Subcutaneous abdominal adipose tissue (tissue), 5 donors: Measurements from ENCODE around the gene CLDN5.
"Not testable (repeated sequence)": the region's sequence is repeated elsewhere in the genome, so short reads cannot be mapped to it uniquely, and the experiment has no call there.

Experiments
- H3K27ac ChIP-seq: one replicate; pipeline ENCODE4 v1.7.0; 2013; ENCODE audit warnings: low read depth, mild to moderate bottlenecking, inconsistent platforms, low read length, moderate library complexity
- H3K27me3 ChIP-seq, 5 donors: one replicate each; pipeline ENCODE4 v1.7.0; 2013; ENCODE audit warnings: low read length in 5 of 5, inconsistent platforms in 1 of 5; ENCODE audit not compliant: control insufficient read depth in 5 of 5, insufficient read depth in 4 of 5
- H3K36me3 ChIP-seq, 5 donors: one replicate each; pipeline ENCODE4 v1.7.0; 2013; ENCODE audit warnings: low read length in 5 of 5; ENCODE audit not compliant: control insufficient read depth in 5 of 5, insufficient read depth in 5 of 5
- H3K4me1 ChIP-seq, 5 donors: one replicate each; pipeline ENCODE4 v1.7.0; 2013; ENCODE audit warnings: low read length in 5 of 5, mild to moderate bottlenecking in 3 of 5, moderate library complexity in 1 of 5; ENCODE audit not compliant: control insufficient read depth in 5 of 5, insufficient read depth in 5 of 5
- H3K4me3 ChIP-seq, 5 donors: one replicate each; pipeline ENCODE4 v1.7.0; 2013; ENCODE audit warnings: low read length in 5 of 5, low read depth in 1 of 5
- H3K9ac ChIP-seq, 5 donors: one replicate each; pipeline ENCODE4 v1.7.0; 2013; ENCODE audit warnings: low read length in 5 of 5, mild to moderate bottlenecking in 4 of 5, moderate library complexity in 3 of 5
- H3K9me3 ChIP-seq, 5 donors: one replicate each; pipeline ENCODE4 v1.7.0; 2013; ENCODE audit warnings: low read length in 5 of 5; ENCODE audit not compliant: control insufficient read depth in 5 of 5
- donor health status: healthy.
- donor health status: healthy.
- donor health status: healthy.
- donor health status: healthy.
- donor health status: healthy.

Gene CLDN5

DNA sequence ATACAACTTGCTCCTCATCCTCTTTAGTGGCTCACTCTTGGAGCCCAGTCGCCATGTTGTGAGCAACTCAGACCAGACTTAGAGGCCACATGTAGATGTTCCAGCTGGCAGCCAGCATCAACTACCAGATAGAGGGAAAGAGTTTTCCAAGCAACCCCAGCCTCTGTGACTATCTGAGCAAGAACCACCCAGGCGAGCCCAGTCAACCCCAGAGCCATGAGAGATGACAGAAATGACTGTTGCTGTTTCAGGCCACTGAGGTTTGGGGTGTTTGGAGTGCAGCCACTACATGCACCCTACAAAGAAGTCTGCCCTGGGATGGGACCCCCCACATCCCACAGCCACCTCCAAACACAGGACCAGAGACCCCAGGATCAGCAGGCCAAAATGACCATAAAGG lies 24.8 kb upstream of the CLDN5 start:
- H3K9me3 ChIP-seq, result peaks cover 0 to 4% (median 0%) of the 10 kb centered on the region in 5 donors

DNA sequence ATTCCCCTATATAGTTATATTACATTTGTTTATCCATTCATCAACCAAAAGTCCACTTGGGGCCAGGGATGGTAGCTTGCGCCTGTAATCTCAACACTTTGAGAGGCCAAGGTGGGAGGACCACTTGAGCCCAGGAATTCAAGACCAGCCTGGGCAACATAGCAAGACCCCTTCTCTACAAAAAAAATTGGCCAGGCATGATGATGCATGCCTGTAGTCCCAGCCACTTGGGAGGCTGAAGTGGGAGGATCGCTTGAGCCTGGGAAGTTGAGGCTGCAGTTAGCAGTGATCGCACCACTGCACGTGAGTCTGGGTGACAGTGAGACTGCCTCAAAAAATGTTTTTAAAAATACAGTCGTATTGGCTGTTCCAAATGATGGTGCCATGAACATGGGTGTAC lies 24.2 kb upstream of the CLDN5 start:
- H3K27ac ChIP-seq, H3K27me3 ChIP-seq, H3K36me3 ChIP-seq, H3K9me3 ChIP-seq, H3K4me3 ChIP-seq, H3K9ac ChIP-seq: not testable (repeated sequence)
- peaks cover 0 to 12% (median 0%) of the 10 kb centered on the region in 5 donors for H3K4me1 ChIP-seq

More for the DNA sequence above, 24.8 kb upstream of the CLDN5 start:
- no peak overlapping the region for H3K27ac ChIP-seq
- peaks cover 0 to 9% (median 7%) of the 10 kb centered on the region in 5 donors for H3K27me3 ChIP-seq
- no peaks in the 10 kb centered on the region for H3K36me3 ChIP-seq
- H3K9ac ChIP-seq, result no peak overlapping the region
- H3K4me1 ChIP-seq, result peaks cover 0 to 9% (median 0%) of the 10 kb centered on the region in 5 donors
- H3K4me3 ChIP-seq, result no peak overlapping the region

DNA sequence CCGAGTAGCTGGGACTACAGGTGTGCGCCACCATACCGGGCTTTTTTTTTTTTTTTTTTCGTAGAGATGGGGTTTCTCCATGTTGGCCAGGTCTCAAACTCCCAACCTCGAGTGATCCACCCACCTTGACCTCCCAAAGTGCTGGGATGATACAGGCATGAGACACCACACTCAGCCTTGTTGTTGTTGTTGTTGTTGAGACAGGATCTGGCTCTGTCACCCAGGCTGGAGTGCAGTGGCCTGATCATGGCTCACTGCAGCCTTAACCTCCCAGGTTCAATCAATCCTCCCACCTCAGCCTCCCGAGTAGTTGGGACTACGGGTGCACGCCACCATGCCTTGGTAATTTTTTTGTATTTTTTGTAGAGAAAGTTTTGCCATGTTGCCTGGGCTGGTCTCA lies 23.4 kb upstream of the CLDN5 start:
- peaks cover 0 to 10% (median 8%) of the 10 kb centered on the region in 5 donors for H3K27me3 ChIP-seq
- H3K36me3 ChIP-seq, result no peaks in the 10 kb centered on the region
- no peak overlapping the region for H3K27ac ChIP-seq
- no peak overlapping the region for H3K4me3 ChIP-seq
- no peaks in the 10 kb centered on the region for H3K9me3 ChIP-seq
- no peak overlapping the region for H3K9ac ChIP-seq
- peaks cover 0 to 12% (median 0%) of the 10 kb centered on the region in 5 donors for H3K4me1 ChIP-seq

DNA sequence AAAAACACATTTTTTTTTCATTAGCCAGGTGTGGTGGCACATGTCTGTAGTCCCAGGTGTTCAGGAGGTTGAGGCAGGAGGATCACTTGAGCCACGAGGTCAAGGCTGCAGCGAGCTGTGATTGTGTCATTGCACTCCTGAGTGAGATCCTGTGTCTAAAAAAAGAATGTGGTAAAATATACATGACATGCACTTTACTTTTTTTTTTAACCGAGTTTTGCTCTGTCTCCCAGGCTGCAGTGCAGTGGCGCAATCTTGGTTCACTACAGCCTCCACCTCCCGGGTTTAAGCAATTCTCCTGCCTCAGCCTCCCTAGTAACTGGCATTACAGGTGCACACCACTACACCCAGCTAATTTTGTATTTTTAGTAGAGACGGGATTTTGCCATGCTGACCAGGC lies 22.5 kb upstream of the CLDN5 start:
- Histone ChIP-seq H3K36me3 (no peaks in the 10 kb centered on the region), H3K27me3 (peaks cover 0 to 10% (median 8%) of the 10 kb centered on the region in 5 donors), H3K4me3 (no peak overlapping the region), H3K27ac (no peak overlapping the region), H3K9me3 (no peaks in the 10 kb centered on the region), H3K4me1 (peaks cover 0 to 12% (median 0%) of the 10 kb centered on the region in 5 donors), H3K9ac (no peak overlapping the region)

DNA sequence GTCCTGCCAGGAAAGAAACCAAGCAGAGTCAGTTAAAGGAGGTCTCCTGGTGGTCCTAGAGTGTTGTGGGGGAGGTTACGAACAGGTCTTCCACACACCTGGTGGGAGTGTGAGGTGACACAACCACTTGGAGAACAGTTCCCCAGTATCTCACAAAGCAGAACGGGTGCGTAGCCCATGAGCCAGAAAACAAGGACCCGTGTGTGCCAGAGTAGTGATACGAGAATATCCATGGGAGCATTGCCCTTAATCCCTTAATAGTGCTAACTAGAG lies 21.7 kb upstream of the CLDN5 start:
- no peak overlapping the region for H3K4me3 ChIP-seq

DNA sequence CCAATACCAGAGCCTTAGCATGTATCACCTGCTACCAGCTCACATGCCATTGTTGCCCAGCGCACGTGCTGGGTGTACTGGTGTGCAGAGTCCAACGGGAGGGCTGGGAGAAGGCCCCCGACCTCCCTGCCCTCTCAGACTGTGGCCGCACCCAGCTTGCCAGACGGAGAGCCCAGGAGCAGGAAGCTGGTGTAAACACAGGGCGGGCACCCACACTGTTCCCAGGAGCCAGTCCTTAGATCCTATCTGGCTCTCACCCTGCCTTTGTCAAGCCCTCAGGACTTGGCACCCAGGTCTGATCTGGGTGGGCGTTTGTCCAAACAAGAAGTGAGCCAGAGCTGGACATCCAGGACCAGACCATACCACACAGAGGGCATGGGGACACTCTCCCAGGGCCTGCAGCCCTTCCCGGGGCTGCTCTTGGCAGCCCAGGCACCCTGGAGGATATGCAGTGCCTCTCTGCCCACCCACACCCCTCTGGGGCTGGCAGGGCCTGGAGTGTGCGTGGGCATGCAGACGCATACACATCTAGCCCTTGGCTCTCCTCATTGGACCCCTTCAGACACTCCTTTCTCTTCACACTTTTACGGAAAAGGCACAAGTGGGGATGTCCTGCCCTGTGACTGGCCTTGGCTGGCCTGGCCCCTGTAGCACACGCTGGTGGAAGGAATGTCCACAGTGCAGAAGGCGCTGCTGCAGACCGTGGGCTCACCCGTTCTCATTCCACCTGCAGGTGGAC lies 19.9 kb upstream of the CLDN5 start:
- Histone ChIP-seq H3K27ac (no peak overlapping the region), H3K9ac (no peak overlapping the region), H3K4me3 (no peak overlapping the region), H3K27me3 (peaks cover 0 to 10% (median 8%) of the 10 kb centered on the region in 5 donors), H3K4me1 (peaks cover 0 to 12% (median 0%) of the 10 kb centered on the region in 5 donors), H3K36me3 (no peaks in the 10 kb centered on the region), H3K9me3 (no peaks in the 10 kb centered on the region)

More for the DNA sequence above, 21.7 kb upstream of the CLDN5 start:
- H3K36me3 ChIP-seq, result no peaks in the 10 kb centered on the region
- peaks cover 0 to 12% (median 0%) of the 10 kb centered on the region in 5 donors for H3K4me1 ChIP-seq
- no peaks in the 10 kb centered on the region for H3K9me3 ChIP-seq
- no peak overlapping the region for H3K27ac ChIP-seq
- H3K27me3 ChIP-seq, result peaks cover 0 to 10% (median 8%) of the 10 kb centered on the region in 5 donors
- H3K9ac ChIP-seq, result no peak overlapping the region

DNA sequence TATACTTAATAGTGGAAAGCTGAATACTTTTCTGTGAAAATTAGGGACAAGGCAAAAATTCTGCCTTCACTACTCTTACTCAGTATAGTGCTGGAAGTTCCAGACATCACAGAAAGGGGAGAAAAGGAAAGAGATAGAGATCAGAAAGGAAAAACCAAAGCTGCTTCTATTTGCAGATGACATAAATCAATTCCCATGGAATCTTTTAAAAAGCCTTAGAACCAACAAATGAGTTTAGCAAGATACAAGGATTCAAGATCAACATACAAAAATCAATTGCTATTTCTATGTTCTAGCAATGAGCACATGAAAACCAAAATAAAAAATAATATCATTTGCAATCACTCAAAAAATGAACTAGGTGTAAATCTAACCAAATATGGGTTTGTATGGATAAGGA lies 16.2 kb upstream of the CLDN5 start:
- H3K9ac ChIP-seq, result no peak overlapping the region
- peaks cover 0 to 10% (median 8%) of the 10 kb centered on the region in 5 donors for H3K27me3 ChIP-seq
- H3K4me3 ChIP-seq, result no peak overlapping the region
- no peak overlapping the region for H3K27ac ChIP-seq
- H3K4me1 ChIP-seq, result peaks cover 0 to 12% (median 0%) of the 10 kb centered on the region in 5 donors
- no peaks in the 10 kb centered on the region for H3K9me3 ChIP-seq
- no peaks in the 10 kb centered on the region for H3K36me3 ChIP-seq

DNA sequence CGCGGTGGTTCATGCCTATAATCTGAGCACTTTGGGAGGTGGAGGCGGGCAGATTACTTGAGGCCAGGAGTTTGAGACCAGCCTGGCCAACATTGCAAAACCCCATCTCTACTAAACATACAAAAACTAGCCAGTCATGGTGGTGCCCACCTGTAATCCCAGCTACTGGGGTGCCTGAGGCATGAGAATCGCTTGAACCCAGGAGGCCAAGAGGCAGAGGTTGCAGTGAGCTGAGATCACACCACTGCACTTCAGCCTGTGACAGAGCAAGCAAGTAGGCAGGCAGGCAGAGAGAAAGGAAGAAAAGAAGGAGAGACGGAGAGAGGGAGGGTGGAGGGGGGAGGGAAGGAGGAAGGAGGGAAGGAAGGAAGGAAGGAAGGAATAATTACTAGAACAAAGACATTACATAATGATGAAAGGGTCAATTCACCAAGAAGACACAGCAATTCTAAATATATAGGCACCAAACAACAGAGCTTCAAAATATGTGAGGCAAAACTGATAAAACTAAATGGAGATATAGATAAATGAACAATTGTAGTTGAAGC lies 13.8 kb upstream of the CLDN5 start:
- Histone ChIP-seq H3K27me3 (no peaks in the 10 kb centered on the region), H3K4me3 (no peak overlapping the region), H3K9ac (no peak overlapping the region), H3K4me1 (no peaks in the 10 kb centered on the region), H3K36me3 (no peaks in the 10 kb centered on the region), H3K9me3 (no peaks in the 10 kb centered on the region), H3K27ac (no peak overlapping the region)

DNA sequence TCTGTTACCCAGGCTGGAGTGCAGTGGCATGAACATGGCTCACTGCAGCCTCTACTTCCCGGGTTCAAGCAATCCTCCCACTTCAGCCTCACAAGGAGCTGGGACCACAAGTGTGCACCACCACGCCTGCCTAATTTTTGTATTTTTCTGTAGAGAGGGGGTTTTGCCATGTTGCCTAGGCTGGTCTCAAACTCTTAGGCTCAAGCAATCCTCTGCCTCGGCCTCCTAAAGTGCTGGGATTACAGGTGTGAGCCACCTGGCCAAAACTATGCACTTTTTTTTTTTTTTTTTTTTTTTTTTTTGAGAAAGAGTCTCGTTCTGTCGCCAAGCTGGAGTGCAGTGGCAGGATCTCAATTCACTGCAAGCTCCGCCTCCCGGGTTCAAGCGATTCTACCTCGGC lies 12.4 kb upstream of the CLDN5 start:
- H3K36me3 ChIP-seq, result no peaks in the 10 kb centered on the region
- no peak overlapping the region for H3K9ac ChIP-seq
- H3K27ac ChIP-seq, result no peak overlapping the region
- H3K4me1 ChIP-seq, result no peaks in the 10 kb centered on the region
- no peak overlapping the region for H3K4me3 ChIP-seq
- no peaks in the 10 kb centered on the region for H3K27me3 ChIP-seq
- H3K9me3 ChIP-seq, result no peaks in the 10 kb centered on the region

DNA sequence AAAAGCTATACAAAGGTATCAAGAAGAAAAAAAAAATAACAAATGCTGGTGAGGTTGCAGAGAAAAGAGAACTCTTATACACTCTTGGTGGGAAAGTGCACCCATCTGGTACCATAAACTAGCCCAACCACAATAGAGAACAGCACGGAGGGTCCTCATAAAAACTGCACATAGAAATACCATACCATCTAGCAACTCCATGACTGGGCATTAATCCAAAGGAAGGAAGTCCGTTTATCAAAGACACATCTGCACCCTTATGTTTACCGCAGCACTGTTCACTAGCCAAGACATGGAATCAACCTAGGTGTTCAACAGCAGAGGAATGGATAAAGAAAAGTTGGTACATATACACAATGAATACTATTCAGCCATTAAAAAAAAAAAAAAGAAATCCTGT lies 10.8 kb upstream of the CLDN5 start:
- Histone ChIP-seq H3K27ac (no peak overlapping the region), H3K9ac (no peak overlapping the region), H3K4me3 (no peak overlapping the region), H3K9me3 (no peaks in the 10 kb centered on the region), H3K36me3 (no peaks in the 10 kb centered on the region), H3K27me3 (peaks cover 0 to 5% (median 0%) of the 10 kb centered on the region in 5 donors), H3K4me1 (no peaks in the 10 kb centered on the region)
